Measurements from ENCODE around the gene ABCA2. TPM values are rescaled to one million over a fixed set of nuclear protein-coding genes. Genes with fewer than 3 reads are reported as not detected.

The ABCA2 gene
- total and polyA plus RNA-seq, 9 of the 15 experiments (the other 6 are each of a cell fraction or from before 2014, with no cell fraction given): 0.69 to 16.3 (median 6.1) TPM; not detected in 2

DNA sequence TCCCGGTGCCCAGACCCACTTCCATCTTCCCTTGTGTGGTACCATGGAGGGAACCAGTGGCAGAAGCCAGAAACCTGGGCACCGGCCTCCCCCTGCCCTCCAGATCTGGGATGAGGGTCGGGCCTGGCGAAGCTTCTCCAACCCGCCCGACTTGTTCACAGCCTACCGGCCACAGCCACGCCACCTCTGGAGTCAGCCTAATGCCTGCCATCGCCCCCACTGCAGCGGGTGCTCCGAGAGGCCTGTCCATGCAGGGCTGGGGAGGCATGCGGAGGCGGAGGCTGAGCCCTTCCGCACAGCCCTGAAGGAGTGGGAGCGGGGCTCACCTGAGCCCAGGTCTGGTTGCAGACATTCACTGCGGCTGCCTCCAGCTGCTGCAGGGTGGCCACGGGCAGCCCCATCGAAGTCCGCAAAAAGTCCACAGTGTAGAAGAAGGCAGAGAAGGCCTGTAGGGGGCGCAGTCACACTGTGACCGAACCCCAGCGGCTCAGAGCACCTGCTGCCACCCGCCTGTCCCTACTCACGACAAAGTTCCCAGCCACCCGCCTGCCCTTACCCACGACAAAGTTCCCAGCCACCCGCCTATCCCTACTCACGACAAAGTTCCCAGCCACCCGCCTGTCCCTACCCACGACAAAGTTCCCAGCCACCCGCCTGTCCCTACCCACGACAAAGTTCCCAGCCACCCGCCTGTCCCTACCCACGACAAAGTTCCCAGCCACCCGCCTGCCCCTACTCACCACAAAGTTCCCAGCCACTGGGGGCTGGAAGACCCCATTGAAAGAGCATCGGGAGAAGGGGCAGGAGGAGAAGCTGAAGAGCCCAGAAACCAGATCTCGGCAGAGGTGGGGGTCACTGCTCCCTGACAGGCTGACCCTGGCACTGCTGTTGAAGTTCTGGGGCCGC, 21.8 kb upstream of the ABCA2 start (continued):
- TF ChIP-seq PHF8 (IDR thresholded peaks at IDR 0.05; ENCODE audit: borderline replicate concordance, low read length) (no peak), ATF1 (CRISPR knock-in tag; IDR thresholded peaks at IDR 0.05) (no peak), ATF1 (tag; IDR thresholded peaks at IDR 0.05) (no peak), MCM5 (IDR thresholded peaks at IDR 0.05; ENCODE audit: low read depth) (no peak), E2F3 (CRISPR knock-in tag; IDR thresholded peaks at IDR 0.05) (no peak), TCFL5 (CRISPR knock-in tag; conservative IDR thresholded peaks at IDR 0.05) (no peak), BRD4 (IDR thresholded peaks at IDR 0.05) (no peak), PRPF4 (IDR thresholded peaks at IDR 0.05; ENCODE audit: insufficient read depth, low read depth, low read length, poor library complexity, severe bottlenecking) (no peak), PPARD (CRISPR knock-in tag; IDR thresholded peaks at IDR 0.05) (no peak)
- TF ChIP-seq, protein P1, sequence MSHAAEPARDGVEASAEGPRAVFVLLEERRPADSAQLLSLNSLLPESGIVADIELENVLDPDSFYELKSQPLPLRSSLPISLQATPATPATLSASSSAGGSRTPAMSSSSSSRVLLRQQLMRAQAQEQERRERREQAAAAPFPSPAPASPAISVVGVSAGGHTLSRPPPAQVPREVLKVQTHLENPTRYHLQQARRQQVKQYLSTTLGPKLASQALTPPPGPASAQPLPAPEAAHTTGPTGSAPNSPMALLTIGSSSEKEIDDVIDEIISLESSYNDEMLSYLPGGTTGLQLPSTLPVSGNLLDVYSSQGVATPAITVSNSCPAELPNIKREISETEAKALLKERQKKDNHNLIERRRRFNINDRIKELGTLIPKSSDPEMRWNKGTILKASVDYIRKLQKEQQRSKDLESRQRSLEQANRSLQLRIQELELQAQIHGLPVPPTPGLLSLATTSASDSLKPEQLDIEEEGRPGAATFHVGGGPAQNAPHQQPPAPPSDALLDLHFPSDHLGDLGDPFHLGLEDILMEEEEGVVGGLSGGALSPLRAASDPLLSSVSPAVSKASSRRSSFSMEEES (CRISPR knock-in tag; IDR thresholded peaks at IDR 0.05): no peak
- TF ChIP-seq, protein P2, sequence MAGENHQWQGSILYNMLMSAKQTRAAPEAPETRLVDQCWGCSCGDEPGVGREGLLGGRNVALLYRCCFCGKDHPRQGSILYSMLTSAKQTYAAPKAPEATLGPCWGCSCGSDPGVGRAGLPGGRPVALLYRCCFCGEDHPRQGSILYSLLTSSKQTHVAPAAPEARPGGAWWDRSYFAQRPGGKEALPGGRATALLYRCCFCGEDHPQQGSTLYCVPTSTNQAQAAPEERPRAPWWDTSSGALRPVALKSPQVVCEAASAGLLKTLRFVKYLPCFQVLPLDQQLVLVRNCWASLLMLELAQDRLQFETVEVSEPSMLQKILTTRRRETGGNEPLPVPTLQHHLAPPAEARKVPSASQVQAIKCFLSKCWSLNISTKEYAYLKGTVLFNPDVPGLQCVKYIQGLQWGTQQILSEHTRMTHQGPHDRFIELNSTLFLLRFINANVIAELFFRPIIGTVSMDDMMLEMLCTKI (IDR thresholded peaks at IDR 0.05; ENCODE audit: partially characterized antibody): no peak
- TF ChIP-seq, protein P3, sequence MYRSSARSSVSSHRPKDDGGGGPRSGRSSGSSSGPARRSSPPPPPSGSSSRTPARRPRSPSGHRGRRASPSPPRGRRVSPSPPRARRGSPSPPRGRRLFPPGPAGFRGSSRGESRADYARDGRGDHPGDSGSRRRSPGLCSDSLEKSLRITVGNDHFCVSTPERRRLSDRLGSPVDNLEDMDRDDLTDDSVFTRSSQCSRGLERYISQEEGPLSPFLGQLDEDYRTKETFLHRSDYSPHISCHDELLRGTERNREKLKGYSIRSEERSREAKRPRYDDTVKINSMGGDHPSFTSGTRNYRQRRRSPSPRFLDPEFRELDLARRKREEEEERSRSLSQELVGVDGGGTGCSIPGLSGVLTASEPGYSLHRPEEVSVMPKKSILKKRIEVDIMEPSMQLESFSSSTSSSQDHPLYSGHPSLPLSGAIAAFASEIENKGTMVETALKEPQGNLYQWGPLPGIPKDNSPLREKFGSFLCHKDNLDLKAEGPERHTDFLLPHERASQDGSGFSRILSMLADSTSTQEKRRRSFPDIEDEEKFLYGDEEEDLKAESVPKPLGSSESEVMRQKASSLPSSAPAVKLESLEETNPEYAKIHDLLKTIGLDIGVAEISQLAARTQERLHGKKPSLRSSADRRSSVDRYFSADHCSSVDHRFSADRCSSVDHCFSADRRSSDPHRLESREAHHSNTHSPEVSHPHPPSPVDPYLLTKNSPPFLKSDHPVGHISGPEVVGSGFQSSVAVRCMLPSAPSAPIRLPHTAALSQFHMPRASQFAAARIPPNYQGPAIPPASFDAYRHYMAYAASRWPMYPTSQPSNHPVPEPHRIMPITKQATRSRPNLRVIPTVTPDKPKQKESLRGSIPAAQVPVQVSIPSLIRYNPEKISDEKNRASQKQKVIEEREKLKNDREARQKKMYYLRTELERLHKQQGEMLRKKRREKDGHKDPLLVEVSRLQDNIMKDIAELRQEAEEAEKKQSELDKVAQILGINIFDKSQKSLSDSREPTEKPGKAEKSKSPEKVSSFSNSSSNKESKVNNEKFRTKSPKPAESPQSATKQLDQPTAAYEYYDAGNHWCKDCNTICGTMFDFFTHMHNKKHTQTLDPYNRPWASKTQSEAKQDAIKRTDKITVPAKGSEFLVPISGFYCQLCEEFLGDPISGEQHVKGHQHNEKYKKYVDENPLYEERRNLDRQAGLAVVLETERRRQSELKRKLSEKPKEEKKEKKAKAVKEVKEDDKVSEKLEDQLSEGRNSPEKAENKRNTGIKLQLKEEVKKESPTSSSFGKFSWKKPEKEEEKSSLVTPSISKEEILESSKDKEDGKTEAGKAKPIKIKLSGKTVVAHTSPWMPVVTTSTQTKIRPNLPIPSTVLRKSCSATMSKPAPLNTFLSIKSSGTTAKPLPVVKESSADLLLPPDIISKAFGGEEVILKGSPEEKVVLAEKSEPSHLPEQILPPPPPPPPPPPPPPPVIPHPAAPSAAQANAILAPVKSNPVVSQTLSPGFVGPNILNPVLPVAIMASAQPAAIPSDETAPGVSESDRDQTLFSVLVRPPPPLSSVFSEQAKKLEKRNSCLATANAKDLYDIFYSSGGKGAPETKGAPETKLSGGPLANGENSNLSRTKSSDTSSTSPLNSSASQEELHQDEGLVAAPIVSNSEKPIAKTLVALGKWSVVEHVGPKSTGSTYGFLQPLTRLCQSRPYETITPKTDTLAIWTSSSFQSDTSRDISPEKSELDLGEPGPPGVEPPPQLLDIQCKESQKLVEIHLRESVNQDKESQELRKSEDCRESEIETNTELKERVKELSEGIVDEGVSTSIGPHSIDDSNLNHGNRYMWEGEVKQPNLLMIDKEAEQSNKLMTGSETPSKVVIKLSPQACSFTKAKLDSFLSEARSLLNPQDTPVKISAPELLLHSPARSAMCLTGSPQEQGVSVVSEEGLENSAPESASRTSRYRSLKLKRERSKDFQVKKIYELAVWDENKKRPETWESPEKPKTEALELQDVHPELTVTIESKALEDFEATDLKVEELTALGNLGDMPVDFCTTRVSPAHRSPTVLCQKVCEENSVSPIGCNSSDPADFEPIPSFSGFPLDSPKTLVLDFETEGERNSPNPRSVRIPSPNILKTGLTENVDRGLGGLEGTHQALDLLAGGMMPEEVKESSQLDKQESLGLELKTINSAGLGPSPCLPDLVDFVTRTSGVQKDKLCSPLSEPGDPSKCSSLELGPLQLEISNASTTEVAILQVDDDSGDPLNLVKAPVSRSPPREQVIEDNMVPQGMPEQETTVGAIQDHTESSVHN (IDR thresholded peaks at IDR 0.05; ENCODE audit: borderline replicate concordance in 1 of 2, low read depth in 1 of 2): no peak
